ENCODE measurements around the gene ST8SIA2.

- no peak for TF ChIP-seq CTCF (IDR thresholded peaks at IDR 0.05)
- TF ChIP-seq POLR2A (IDR thresholded peaks at IDR 0.05) = no peak
- TF ChIP-seq POLR2AphosphoS5 (IDR thresholded peaks at IDR 0.05) = no peak
- TF ChIP-seq EP300 (IDR thresholded peaks at IDR 0.05) = no peak
Measured at GRCh38 chr15:92473756-92474155, 80.1 kb downstream of the ST8SIA2 start.

Measured in suprapubic skin (tissue), 4 donors.